T-helper 17 cell (primary cell): ENCODE results near the gene SLC4A2. TPM values are rescaled to one million over a fixed set of nuclear protein-coding genes. Genes with fewer than 3 reads are reported as not detected.
A peak's percentile ranks its signal among the peaks of the same experiment; 100 is the strongest.
"Not testable (repeated sequence)": the region's sequence is repeated elsewhere in the genome, so short reads cannot be mapped to it uniquely, and the experiment has no call there.

Experiments
- ATAC-seq: fragments of 150-1000 bp; cut with Tn5 transposase; 2 replicates; pipeline ENCODE4 v1.10.0; 2021; ENCODE audit warnings: mild to moderate bottlenecking, moderate library complexity
- DNase-seq, 3 donors: peaks; one replicate each; pipeline versions ENCODE4 v3.0.0 to v3.0.0-alpha.2; 2020 to 2021
- H3K9me3 ChIP-seq: one replicate; pipeline ENCODE4 v1.7.0; 2013; ENCODE audit warnings: low read length, mild to moderate bottlenecking; ENCODE audit not compliant: control insufficient read depth, poor library complexity, severe bottlenecking
- H3K27ac Mint-ChIP-seq: one replicate; pipeline ENCODE4 v1.8.0; 2022; ENCODE audit warnings: mild to moderate bottlenecking, moderate library complexity, mixed read lengths
- H3K27me3 Mint-ChIP-seq: one replicate; pipeline ENCODE4 v1.8.0; 2022; ENCODE audit warnings: mixed read lengths
- H3K36me3 Mint-ChIP-seq: one replicate; pipeline ENCODE4 v1.8.0; 2022; ENCODE audit warnings: low read depth, mixed read lengths
- H3K4me1 Mint-ChIP-seq: one replicate; pipeline ENCODE4 v1.8.0; 2022; ENCODE audit warnings: mild to moderate bottlenecking, mixed read lengths
- H3K4me3 Mint-ChIP-seq: one replicate; pipeline ENCODE4 v1.8.0; 2022; ENCODE audit warnings: mild to moderate bottlenecking, moderate library complexity, mixed read lengths
- total RNA-seq, 4 donors: library from RNA in 2 of 4; stranded (reverse) in 2 of 4; gene quantifications; one replicate each; pipeline ENCODE4 v1.2.3 and lab custom pipeline; 2022 to 2026

The SLC4A2 gene
- total RNA-seq, 2 donors from 2014 or later, result 48.9 to 61.3 TPM

DNA sequence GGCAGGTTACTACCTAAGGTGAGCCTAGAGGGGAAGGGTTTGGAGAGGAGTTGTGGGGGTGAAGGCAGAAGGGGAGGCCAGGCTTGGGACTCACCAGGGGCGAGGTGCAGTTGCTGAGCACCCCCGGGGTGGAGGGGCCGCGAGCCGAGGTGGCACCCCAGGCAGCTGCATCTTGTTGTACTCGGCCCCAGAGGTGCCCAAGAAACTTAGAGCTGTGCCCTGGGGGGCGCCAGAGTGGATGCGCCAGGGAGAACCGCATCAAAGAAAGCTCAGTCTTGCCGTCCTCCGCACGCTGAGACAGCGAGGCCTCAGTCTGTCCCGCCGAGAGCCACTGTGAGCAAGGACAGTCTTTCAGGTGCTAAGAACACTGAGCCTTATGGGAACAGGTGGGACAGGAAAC, 42.4 kb upstream of the SLC4A2 start:
- Mint-ChIP-seq H3K27ac (peak overlapping the region; percentile 98), H3K4me3 (peak overlapping the region; percentile 94), H3K4me1 (peaks cover 50% of the 10 kb centered on the region), H3K27me3 (peaks cover 9% of the 10 kb centered on the region), H3K36me3 (peaks cover 3% of the 10 kb centered on the region)
- no peaks in the 10 kb centered on the region for H3K9me3 ChIP-seq
- ATAC-seq, result no peak
- no peak for DNase-seq

DNA sequence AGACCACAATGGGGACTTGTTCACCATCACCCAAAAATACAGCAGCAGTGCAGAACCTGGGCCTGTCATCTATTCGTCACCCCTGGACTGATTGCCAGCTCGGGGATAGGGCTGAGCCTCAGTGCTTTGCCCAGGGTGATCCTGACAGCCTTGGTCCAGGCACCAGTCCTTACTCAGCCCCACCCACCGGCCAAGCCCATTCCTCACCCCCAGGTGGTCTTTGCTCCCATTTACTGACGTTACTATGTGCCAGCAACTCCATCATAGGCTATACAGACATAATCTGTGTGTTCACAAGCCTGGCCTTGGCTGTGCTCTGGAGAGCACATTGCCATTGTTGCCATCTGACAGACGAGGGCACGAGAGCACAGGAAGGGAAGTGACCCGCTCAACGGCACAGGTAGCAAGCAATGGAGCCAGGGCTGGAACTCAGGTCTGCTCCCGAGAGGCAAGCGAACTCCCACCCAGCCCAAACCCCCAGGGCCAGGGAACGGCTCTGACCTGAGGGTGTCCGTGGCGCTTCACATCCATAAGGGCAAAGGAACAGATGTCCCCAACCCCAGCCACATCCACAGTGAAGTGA, 41.9 kb upstream of the SLC4A2 start:
- peaks cover 3% of the 10 kb centered on the region for H3K36me3 Mint-ChIP-seq
- H3K27ac Mint-ChIP-seq, result peak overlapping the region; percentile 98
- ATAC-seq, result no peak
- peaks cover 45% of the 10 kb centered on the region for H3K4me1 Mint-ChIP-seq
- H3K27me3 Mint-ChIP-seq, result peaks cover 9% of the 10 kb centered on the region
- DNase-seq, result no peak
- H3K9me3 ChIP-seq, result no peaks in the 10 kb centered on the region
- peak overlapping the region; percentile 94 for H3K4me3 Mint-ChIP-seq

DNA sequence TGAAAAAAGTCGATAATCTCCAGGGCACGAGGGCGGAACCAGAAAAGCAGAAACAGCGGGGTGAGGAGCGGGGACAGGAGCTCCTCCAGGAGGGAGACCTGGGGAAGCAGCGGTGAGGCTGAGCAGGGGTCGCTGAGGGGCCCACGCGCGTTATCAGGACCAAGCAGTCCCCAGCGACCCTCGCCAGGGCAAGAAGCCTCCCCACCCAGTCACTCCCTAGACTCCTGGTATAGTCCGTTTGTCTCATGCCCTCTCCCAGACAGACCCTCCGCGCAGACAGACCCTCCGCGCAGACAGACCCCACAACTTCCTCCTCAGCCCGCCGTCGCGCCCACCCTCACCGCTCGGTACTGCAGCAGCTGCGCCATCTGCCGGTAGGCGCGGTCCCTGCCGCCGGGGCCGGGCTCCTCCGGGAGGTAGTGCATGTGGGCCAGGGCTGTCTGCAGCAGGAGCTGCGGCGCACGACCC, 41.4 kb upstream of the SLC4A2 start:
- H3K9me3 ChIP-seq, result no peaks in the 10 kb centered on the region
- peaks cover 41% of the 10 kb centered on the region for H3K4me1 Mint-ChIP-seq
- H3K27me3 Mint-ChIP-seq, result peaks cover 11% of the 10 kb centered on the region
- DNase-seq (peak; percentile 71 to 82 (median 76)), ATAC-seq (peak; percentile 57)
- H3K27ac Mint-ChIP-seq, result peak overlapping the region; percentile 98
- H3K36me3 Mint-ChIP-seq, result peaks cover 3% of the 10 kb centered on the region
- peak overlapping the region; percentile 94 for H3K4me3 Mint-ChIP-seq

DNA sequence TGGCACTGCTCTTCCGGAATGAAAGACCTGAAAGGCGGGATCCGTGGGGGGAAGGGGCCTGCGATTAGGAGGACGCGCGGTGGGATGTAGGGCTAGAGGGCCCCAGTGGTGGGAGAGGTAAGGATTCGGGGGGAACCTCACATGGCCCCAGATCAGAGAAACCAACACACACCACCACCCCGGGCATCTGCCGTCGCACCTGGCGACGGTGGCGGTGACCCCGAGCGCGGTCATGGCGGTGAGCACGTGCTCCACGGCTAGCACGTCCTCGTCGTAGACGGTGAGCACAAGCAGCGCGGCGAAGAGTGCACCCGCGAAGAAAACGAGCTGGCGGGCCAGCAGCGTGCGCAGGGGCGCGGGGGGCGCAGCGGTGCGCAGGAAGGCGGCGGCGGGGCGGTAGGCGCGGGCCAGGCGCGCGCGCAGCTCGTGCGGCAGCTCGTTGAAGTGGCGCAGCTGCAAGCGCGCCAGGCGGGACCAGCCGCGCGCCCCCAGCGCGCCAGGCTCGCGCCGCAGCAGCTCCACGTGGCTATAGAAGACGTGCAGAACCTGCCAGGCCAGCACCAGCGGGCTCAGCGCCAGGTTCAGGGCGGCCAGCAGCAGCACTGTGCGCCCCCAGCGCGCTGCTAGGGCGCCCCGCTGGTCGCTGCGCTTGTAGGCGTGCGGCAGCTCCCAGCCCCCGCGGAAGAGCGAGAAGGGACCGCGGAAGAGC, 40.8 kb upstream of the SLC4A2 start:
- H3K4me1 Mint-ChIP-seq, result peaks cover 41% of the 10 kb centered on the region
- peaks cover 3% of the 10 kb centered on the region for H3K36me3 Mint-ChIP-seq
- peak overlapping the region; percentile 94 for H3K4me3 Mint-ChIP-seq
- peaks cover 14% of the 10 kb centered on the region for H3K27me3 Mint-ChIP-seq
- ATAC-seq, result peak; percentile 43
- peak; percentile 33 to 38 (median 37) for DNase-seq
- H3K9me3 ChIP-seq, result no peaks in the 10 kb centered on the region
- H3K27ac Mint-ChIP-seq, result peak overlapping the region; percentile 98

DNA sequence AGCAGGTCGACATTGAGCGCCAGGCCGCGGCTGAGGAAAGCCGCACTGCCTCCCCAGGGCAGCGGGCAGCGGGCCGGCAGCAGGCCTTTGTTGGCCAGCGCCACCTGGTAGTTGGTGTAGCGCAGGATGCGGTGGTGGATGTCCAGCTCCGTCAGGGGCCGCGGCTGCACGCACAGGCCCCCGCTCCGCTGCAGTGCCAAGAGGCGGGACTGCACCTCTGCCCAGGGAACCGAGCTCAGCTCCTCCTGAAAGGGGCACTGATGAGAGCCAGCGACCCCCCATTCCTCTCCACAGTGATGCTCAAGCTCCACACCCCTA, 40.3 kb upstream of the SLC4A2 start:
- Mint-ChIP-seq H3K4me3 (peak overlapping the region; percentile 94), H3K4me1 (peaks cover 41% of the 10 kb centered on the region), H3K27me3 (peaks cover 14% of the 10 kb centered on the region), H3K27ac (no peak overlapping the region), H3K36me3 (peaks cover 3% of the 10 kb centered on the region)
- DNase-seq (no peak), ATAC-seq (no peak)
- H3K9me3 ChIP-seq, result no peaks in the 10 kb centered on the region

DNA sequence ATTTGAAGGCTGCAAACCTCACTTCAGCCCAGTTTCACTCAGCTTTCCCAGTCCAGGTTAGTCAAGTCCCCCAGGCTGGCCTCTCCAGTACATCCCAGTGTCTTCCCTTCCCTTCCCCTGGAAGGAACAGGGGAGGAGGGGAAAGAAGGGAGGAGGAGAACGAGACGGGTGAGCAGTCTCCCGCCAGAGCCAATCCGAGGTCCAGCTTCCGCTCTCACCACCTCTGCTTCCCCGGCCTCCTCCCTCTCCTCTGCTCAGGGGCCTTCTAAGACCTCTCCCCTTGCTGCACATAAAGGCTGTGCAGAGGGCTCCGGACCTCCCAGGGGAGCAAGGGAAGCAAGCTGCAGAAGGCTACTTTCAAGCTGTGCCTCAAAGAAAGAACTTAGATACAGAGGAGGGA, 39.2 kb upstream of the SLC4A2 start:
- H3K36me3 Mint-ChIP-seq, result peaks cover 3% of the 10 kb centered on the region
- H3K9me3 ChIP-seq, result no peaks in the 10 kb centered on the region
- ATAC-seq (no peak), DNase-seq (no peak)
- H3K27ac Mint-ChIP-seq, result peak overlapping the region; percentile 27
- H3K4me1 Mint-ChIP-seq, result peaks cover 31% of the 10 kb centered on the region
- peaks cover 14% of the 10 kb centered on the region for H3K27me3 Mint-ChIP-seq
- peak overlapping the region; percentile 60 for H3K4me3 Mint-ChIP-seq

DNA sequence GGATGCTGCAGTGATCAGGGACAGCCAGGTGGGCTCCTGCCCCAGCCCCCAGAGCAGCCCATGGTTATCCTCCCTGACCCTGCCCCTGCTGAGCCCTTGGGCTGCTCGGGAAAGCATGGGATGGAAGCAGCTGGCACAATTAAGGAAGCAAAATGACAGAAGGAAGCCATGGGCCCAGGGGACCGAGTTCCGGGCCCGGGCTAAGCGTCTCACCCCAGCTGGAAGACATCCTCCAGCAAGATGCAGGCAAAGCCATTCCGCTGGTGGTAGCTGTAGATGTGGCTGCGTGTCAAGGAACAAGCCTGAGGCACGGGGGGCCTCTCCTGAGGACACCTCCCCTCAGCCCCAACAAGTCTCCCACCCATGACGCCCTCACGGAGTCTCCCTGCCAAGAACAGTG, 36.2 kb upstream of the SLC4A2 start:
- peaks cover 13% of the 10 kb centered on the region for H3K27me3 Mint-ChIP-seq
- no peaks in the 10 kb centered on the region for H3K9me3 ChIP-seq
- H3K36me3 Mint-ChIP-seq, result no peaks in the 10 kb centered on the region
- H3K27ac Mint-ChIP-seq, result no peak overlapping the region
- DNase-seq (no peak), ATAC-seq (no peak)
- no peak overlapping the region for H3K4me3 Mint-ChIP-seq
- peaks cover 15% of the 10 kb centered on the region for H3K4me1 Mint-ChIP-seq

DNA sequence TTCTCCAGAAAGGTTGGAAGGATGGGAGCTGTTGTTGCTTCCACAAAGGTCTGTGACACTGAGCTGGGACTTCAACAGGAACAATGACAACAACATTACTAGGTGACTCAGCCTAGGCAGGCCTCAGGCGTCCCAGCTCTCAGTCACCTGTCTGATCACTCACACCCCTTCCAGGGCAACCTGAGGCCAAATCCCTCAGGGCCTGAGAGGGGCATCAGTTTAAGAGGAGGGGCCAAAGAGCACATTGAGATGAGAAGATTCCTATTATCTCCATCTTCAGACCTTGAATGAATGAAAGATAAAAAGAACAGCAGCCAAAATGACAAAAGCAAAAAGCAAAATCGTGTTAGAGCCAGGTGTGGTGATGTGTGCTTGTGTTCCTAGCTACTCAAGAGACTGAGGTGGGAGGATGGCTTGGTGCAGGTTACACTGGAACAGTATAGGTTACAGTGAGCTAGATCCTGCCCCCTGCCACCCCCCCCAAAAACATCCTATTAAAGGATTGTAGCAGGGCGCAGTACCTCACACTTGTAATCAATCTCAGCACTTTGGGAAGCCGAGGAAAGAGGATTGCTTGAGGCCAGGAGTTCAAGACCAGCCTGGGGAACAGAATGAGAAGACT, 34.8 kb upstream of the SLC4A2 start, which contains the start of gene ATG9B:
TSS of gene ATG9B (minus strand) at position 60 of the 622 bp plus-strand sequence. CDS start 71 bp downstream, outside the sequence.
- Mint-ChIP-seq H3K4me1 (peaks cover 13% of the 10 kb centered on the region), H3K4me3 (no peak within 1 kb of the TSS), H3K36me3 (peaks cover 2% of the 10 kb centered on the region), H3K27me3 (peaks cover 6% of the 10 kb centered on the region), H3K27ac (no peak within 1 kb of the TSS)
- DNase-seq, result no peak
- no peak for ATAC-seq
- no peaks in the 10 kb centered on the region for H3K9me3 ChIP-seq

DNA sequence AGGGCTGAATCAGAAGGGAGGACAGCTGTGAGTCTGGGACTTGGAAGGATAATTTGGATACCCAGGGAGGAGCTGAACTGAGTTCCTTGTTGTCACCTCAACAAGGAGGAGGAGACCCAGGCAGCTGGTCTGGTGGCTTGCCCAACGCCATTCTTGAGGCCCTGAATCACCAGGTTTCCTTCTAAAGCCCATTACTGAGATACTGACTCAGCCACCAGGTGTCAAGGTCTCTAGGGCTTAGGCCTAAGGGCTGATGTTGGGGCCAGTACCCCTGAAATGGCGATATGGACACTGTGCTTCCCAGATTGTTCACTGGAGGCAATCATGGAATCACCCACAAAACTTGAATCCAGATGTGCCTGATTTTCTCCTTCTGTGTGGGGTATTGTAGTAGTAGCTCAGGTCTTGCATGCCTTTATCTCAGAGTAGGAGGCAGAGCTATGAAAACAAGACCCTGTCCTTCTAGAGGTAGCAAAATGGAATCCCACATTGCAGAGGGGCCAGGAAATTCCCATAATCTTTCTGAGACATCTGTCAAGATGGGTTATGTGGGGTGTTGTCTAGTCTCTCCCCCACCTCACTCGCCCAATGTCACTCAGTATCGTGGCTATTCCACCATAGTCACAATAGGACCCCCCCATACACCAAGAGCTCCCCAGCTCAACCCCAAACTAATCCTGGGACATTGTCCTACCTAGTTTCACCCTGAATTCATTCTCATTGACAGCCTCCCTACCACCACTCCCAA, 33.3 kb upstream of the SLC4A2 start:
- no peaks in the 10 kb centered on the region for H3K9me3 ChIP-seq
- H3K27me3 Mint-ChIP-seq, result peaks cover 4% of the 10 kb centered on the region
- no peak for DNase-seq
- H3K27ac Mint-ChIP-seq, result peak overlapping the region; percentile 70
- H3K4me1 Mint-ChIP-seq, result peaks cover 16% of the 10 kb centered on the region
- no peak overlapping the region for H3K4me3 Mint-ChIP-seq
- ATAC-seq, result no peak
- H3K36me3 Mint-ChIP-seq, result peaks cover 2% of the 10 kb centered on the region

DNA sequence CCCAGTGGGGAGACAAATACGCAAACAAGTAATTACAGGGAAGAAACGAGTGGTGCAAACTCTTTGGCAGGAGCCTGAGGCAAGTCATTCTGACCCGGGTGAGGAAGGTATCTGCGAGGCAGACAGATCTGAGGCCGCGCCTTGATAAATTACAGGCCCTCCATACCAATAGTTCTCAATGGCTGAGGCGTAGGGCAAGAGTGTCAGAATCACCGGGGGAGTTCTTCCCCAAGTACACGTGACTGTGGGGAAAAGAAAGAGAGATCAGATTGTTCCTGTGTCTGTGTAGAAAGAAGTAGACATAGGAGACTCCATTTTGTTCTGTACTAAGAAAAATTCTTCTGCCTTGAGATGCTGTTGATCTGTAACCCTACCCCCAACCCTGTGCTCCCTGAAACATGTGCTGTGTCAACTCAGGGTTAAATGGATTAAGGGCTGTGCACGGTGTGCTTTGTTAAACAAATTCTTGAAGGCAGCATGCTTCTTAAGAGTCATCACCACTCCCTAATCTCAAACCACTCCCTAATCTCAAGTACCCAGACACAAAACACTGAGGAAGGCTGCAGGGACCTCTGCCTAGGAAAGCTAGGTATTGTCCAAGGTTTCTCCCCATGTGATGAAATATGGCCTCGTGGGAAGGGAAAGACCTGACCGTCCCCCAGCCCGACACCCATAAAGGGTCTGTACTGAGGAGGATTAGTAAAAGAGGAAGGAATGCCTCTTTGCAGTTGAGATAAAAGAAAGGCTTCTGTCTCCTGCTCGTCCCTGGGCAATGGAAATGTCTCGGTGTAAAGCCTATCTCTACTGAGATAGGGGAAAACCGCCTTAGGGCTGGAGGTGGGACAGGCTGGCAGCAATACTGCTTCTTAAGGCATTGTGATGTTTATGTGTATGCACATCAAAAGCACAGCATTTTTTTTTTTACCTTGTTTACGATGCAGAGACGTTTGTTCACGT, 32.3 kb upstream of the SLC4A2 start:
- peak overlapping the region; percentile 96 for H3K27ac Mint-ChIP-seq
- peaks cover 22% of the 10 kb centered on the region for H3K4me1 Mint-ChIP-seq
- not testable (repeated sequence) for H3K27me3 Mint-ChIP-seq, H3K36me3 Mint-ChIP-seq, DNase-seq, H3K9me3 ChIP-seq, ATAC-seq
- peak overlapping the region; percentile 91 for H3K4me3 Mint-ChIP-seq

DNA sequence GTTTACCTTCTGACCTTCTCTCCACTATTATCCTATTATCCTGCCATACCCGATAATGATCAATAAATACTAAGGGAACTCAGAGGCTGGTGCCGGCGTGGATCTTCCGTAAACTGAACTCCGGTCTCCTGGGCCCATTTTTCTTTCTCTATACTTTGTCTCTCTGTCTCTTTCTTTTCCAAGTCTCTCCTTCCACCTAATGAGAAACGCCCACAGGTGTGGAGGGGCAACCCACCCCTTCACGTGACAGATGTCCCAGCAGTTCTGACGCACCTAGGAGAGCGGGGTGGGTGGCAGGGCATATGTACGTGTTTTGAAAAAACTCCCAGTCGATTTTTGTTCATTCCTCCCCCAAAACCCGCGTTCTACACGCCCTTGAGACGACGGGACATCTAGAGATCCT, 31.7 kb upstream of the SLC4A2 start:
- ATAC-seq, result peak; percentile 35
- Mint-ChIP-seq H3K27ac (peak overlapping the region; percentile 96), H3K4me1 (peaks cover 22% of the 10 kb centered on the region), H3K4me3 (peak overlapping the region; percentile 91)
- H3K27me3 Mint-ChIP-seq, DNase-seq, H3K36me3 Mint-ChIP-seq, H3K9me3 ChIP-seq: not testable (repeated sequence)
